ENCODE results near the gene PTPRN2. TPM values are rescaled to one million over a fixed set of nuclear protein-coding genes. Genes with fewer than 3 reads are reported as not detected.

PTPRN2 gene
- polyA plus RNA-seq, 1 experiment = 0.31 TPM

DNA sequence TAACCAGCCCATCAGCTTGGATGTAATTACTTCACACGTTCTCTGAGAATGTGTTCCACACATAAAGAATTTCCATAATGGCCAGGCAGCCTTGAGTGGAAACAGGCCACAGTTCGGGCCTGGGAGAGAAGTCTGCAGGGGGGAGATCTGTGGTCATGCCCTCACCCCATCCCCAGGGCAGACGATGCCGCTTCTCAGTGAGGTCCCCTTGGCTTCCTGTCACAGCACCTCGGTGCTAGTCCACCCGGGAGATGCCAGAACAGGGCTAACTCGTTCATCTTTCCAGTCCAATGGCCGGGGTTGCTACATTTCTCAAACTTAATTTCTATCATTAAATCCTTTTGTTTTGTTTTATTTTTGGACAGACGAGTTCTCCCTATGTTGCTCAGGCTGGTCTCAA is 624.1 kb downstream of the PTPRN2 start:
- TF ChIP-seq, protein P1, sequence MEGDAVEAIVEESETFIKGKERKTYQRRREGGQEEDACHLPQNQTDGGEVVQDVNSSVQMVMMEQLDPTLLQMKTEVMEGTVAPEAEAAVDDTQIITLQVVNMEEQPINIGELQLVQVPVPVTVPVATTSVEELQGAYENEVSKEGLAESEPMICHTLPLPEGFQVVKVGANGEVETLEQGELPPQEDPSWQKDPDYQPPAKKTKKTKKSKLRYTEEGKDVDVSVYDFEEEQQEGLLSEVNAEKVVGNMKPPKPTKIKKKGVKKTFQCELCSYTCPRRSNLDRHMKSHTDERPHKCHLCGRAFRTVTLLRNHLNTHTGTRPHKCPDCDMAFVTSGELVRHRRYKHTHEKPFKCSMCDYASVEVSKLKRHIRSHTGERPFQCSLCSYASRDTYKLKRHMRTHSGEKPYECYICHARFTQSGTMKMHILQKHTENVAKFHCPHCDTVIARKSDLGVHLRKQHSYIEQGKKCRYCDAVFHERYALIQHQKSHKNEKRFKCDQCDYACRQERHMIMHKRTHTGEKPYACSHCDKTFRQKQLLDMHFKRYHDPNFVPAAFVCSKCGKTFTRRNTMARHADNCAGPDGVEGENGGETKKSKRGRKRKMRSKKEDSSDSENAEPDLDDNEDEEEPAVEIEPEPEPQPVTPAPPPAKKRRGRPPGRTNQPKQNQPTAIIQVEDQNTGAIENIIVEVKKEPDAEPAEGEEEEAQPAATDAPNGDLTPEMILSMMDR (IDR thresholded peaks at IDR 0.05; ENCODE audit: insufficient read depth, low read depth, low read length) = no peak
- Histone ChIP-seq H3K4me3 (ENCODE audit: low read depth, low read length) (no peak overlapping the region), H3K27me3 (ENCODE audit: control insufficient read depth, insufficient read depth, low read length) (no peaks in the 10 kb centered on the region), H3K36me3 (ENCODE audit: control insufficient read depth, insufficient read depth, low read length) (no peaks in the 10 kb centered on the region)
- ChIA-PET POLR2A (no interaction called here), CTCF (no interaction called here)
- DNase-seq (ENCODE audit: low read depth) = no peak

DNA sequence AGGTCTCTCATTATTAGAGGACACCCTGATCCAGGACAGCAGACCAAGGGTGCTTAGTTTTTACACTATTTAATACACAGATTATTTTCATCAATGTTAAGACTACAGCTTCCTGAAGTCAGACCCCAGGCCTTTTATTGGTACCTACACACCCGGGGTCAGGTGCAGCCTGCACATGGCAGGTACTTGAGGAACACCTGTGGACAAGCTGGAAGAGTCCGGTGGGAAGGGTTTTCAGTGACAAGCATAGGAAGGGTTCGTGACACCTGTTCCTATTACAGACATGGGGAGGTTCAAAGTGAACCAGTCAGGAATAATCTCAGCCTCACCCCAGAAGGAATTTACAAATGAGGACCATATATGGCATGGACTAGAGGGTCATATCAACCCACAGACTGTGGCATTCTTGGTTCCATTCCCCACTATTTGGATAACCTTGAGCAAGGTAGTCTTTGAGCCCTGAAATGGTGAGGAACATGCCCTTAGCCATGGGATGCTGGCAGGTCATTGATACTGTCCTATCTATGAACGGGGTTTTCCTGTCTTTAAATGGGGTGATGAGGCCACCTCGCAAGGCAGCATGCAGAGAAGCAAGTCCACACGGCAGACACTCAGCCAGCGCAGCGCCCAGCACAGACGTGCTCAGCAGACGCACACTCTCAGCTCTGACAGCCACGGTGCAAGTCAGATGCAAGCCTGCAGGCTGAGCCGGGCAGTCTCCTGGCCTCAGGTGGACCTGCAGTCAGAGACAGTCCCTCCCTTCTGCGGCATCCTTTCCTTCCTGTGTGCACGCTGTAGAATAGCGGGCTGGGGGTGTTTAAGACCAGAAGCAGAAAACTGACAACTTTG is 624.9 kb downstream of the PTPRN2 start:
- CTCF ChIA-PET = no interaction called here
- TF ChIP-seq, protein P1 (IDR thresholded peaks at IDR 0.05; ENCODE audit: insufficient read depth, low read depth, low read length) = no peak

DNA sequence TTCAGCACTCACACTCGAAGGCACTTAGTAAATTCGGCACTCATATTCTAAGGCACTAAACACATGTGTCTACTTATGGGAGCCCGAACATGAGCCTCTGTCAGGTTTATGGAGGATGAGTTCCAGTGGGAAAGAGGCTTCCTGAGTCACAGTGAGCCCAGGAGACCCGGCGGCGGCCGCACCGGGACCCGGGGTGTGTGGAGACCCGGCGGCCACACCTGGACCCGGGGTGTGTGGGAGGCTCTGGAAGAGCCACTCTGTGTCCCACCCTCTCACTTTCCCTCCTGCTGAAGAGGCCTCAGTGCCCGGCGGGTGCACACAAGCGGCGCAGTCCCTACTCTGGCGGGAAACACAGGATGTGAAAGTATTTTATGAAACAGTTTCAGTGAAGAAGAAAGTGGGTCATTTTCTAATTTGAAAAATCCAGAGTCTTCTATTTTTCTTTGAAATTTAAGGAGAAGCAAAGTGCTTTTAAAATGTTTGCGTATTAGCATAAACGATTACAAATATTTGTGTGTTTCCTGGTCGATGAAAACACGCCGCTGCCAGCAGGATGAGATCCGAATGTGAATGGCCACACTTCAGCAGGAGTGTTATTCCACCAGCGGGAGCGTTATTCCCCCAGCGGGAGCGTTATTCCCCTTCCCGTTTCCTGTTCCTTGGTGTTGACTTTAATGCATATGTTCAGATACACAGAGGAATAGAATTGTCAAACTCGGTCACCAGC is 625.7 kb downstream of the PTPRN2 start:
- CTCF ChIA-PET = no interaction called here
- no peaks in the 10 kb centered on the region for H3K36me3 ChIP-seq (ENCODE audit: control insufficient read depth, insufficient read depth, low read length)

More for the DNA sequence above, 624.9 kb downstream of the PTPRN2 start:
- POLR2A ChIA-PET = no interaction called here
- Histone ChIP-seq H3K36me3 (ENCODE audit: control insufficient read depth, insufficient read depth, low read length) (no peaks in the 10 kb centered on the region), H3K27me3 (ENCODE audit: control insufficient read depth, insufficient read depth, low read length) (no peaks in the 10 kb centered on the region), H3K4me3 (ENCODE audit: low read depth, low read length) (no peak overlapping the region)
- no peak for DNase-seq (ENCODE audit: low read depth)

DNA sequence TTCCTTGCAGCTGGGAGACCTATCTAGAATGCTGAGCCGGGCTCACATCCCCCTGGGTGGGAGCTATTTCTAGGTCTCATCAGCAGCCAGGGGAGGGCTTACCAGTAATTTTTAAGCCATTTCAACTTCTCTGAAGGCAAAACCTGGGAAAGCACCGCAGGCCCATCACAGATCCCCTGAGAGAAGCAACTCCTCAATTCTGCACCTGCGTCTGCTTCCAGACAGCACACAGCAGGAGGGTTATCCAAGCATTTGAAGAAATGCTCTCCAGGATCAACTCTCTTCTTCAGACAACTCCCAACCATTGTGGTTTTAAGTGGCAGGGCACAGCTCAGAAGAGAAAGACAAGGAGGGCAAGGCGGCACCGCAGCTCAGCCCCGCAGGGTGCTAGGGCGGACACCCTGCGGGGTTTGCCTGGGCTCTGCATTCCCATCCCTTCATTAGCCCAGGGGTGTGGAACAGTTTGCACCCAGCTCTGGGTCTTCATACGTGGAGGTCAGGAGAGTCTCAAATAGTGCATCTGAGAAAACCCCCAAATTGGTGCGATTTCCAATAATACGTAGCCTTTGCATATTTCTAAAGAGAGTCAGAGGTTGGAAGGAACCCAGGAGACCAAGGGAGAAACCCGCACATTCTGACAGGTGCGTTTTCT is 632.1 kb downstream of the PTPRN2 start:
- no peak for DNase-seq (ENCODE audit: low read depth)
- no peaks in the 10 kb centered on the region for H3K27me3 ChIP-seq (ENCODE audit: control insufficient read depth, insufficient read depth, low read length)
- CTCF ChIA-PET = no interaction called here
- POLR2A ChIA-PET = no interaction called here
- H3K4me3 ChIP-seq (ENCODE audit: low read depth, low read length) = no peak overlapping the region
- TF ChIP-seq, protein P1 (IDR thresholded peaks at IDR 0.05; ENCODE audit: insufficient read depth, low read depth, low read length) = no peak
- no peaks in the 10 kb centered on the region for H3K36me3 ChIP-seq (ENCODE audit: control insufficient read depth, insufficient read depth, low read length)

More for the DNA sequence above, 625.7 kb downstream of the PTPRN2 start:
- DNase-seq (ENCODE audit: low read depth) = no peak
- no peaks in the 10 kb centered on the region for H3K27me3 ChIP-seq (ENCODE audit: control insufficient read depth, insufficient read depth, low read length)
- TF ChIP-seq, protein P1 (IDR thresholded peaks at IDR 0.05; ENCODE audit: insufficient read depth, low read depth, low read length) = no peak
- no peak overlapping the region for H3K4me3 ChIP-seq (ENCODE audit: low read depth, low read length)
- POLR2A ChIA-PET = no interaction called here

DNA sequence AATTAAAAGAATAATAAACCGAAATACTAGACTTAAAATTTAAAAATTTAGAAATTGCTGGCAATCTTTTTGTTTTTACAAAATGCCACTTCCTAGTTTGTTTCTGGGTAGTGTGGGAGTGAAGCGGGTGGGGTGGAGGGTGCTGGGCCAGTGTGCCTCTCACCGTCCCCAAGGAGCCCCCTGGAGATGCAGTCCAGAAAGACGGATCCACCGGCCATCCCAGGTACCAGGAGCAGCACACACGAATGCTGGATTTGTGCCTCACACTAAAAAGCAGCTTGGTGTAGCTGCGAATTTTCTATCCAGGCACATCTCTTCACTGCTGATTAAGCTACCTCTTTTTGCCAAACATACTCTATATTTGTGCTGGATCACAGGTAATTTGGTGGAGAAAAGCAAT is 632.7 kb downstream of the PTPRN2 start:
- TF ChIP-seq, protein P1 (IDR thresholded peaks at IDR 0.05; ENCODE audit: insufficient read depth, low read depth, low read length) = no peak
- POLR2A ChIA-PET = no interaction called here
- no peak overlapping the region for H3K4me3 ChIP-seq (ENCODE audit: low read depth, low read length)
- no peaks in the 10 kb centered on the region for H3K36me3 ChIP-seq (ENCODE audit: control insufficient read depth, insufficient read depth, low read length)
- no peak for DNase-seq (ENCODE audit: low read depth)
- CTCF ChIA-PET = no interaction called here
- H3K27me3 ChIP-seq (ENCODE audit: control insufficient read depth, insufficient read depth, low read length) = no peaks in the 10 kb centered on the region

Data from BJ (cell line).